HEK293 (cell line): ENCODE data around the gene SAMD1.

ENCODE experiments used
- GLI4 ChIP-seq: fragments of 450-650 bp; formaldehyde crosslinking; IDR thresholded peaks from 2 replicates; pipeline ENCODE4 v1.5.1; 2016; ENCODE audit warnings: missing biosample characterization, missing genetic modification characterization
- KLF1 ChIP-seq: fragments of 450-650 bp; formaldehyde crosslinking; IDR thresholded peaks from 2 replicates; pipeline ENCODE4 v1.5.1; 2016; ENCODE audit warnings: missing biosample characterization, missing genetic modification characterization
- MZF1 ChIP-seq: fragments of 450-650 bp; formaldehyde crosslinking; IDR thresholded peaks from 2 replicates; pipeline ENCODE4 v1.5.1; 2017; ENCODE audit warnings: missing biosample characterization, missing genetic modification characterization, borderline replicate concordance
- SP7 ChIP-seq: fragments of 450-650 bp; formaldehyde crosslinking; IDR thresholded peaks from 2 replicates; pipeline ENCODE4 v1.5.1; 2016; ENCODE audit warnings: missing biosample characterization, missing genetic modification characterization
- ZNF132 ChIP-seq: fragments of 450-650 bp; formaldehyde crosslinking; IDR thresholded peaks from 2 replicates; pipeline ENCODE4 v1.5.1; 2017; ENCODE audit warnings: missing biosample characterization, missing genetic modification characterization, borderline replicate concordance
- ZNF792 ChIP-seq: fragments of 450-650 bp; formaldehyde crosslinking; IDR thresholded peaks from 2 replicates; pipeline ENCODE4 v1.5.1; 2016; ENCODE audit warnings: missing biosample characterization, missing genetic modification characterization
- TF ChIP-seq, protein P1 (sequence below): fragments of 450-650 bp; formaldehyde crosslinking; IDR thresholded peaks from 2 replicates; pipeline ENCODE4 v1.5.1; 2016; ENCODE audit warnings: missing biosample characterization, missing genetic modification characterization
- TF ChIP-seq, protein P2 (sequence below): fragments of 450-650 bp; formaldehyde crosslinking; IDR thresholded peaks from 2 replicates; pipeline ENCODE4 v1.5.1; 2017; ENCODE audit warnings: missing biosample characterization, mild to moderate bottlenecking, missing genetic modification characterization, moderate library complexity
- TF ChIP-seq, protein P3 (sequence below): fragments of 450-650 bp; formaldehyde crosslinking; IDR thresholded peaks from 2 replicates; pipeline ENCODE4 v1.5.1; 2016; ENCODE audit warnings: missing biosample characterization, missing genetic modification characterization

DNA sequence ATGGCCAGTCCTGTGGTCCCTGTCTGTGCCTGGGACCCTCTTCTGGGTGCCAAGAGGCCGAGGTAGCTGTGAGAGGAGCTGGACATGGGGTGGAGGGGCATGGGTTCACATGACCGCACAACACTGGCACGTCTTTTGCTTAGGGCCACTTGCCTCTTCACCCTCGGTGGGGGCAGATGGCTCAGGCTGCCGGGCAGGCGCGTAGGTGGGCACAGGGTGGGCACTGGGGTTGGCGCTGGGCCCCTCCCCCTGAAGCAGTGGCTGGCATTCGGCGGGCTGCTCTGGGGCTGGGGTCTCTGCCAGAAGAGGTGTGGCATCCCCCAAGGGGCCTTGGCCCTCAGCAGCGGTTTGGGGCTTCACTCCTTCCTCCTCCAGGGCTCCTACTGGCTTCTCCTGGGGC lies 37.1 kb downstream of the SAMD1 start:
- TF ChIP-seq SP7 (no peak), ZNF132 (tag by site-specific recombination) (no peak), MZF1 (no peak), ZNF792 (tag by site-specific recombination) (no peak), GLI4 (no peak), KLF1 (tag by site-specific recombination) (no peak)
- TF ChIP-seq, protein P1, sequence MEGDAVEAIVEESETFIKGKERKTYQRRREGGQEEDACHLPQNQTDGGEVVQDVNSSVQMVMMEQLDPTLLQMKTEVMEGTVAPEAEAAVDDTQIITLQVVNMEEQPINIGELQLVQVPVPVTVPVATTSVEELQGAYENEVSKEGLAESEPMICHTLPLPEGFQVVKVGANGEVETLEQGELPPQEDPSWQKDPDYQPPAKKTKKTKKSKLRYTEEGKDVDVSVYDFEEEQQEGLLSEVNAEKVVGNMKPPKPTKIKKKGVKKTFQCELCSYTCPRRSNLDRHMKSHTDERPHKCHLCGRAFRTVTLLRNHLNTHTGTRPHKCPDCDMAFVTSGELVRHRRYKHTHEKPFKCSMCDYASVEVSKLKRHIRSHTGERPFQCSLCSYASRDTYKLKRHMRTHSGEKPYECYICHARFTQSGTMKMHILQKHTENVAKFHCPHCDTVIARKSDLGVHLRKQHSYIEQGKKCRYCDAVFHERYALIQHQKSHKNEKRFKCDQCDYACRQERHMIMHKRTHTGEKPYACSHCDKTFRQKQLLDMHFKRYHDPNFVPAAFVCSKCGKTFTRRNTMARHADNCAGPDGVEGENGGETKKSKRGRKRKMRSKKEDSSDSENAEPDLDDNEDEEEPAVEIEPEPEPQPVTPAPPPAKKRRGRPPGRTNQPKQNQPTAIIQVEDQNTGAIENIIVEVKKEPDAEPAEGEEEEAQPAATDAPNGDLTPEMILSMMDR (tag by site-specific recombination): no peak
- TF ChIP-seq, protein P2, sequence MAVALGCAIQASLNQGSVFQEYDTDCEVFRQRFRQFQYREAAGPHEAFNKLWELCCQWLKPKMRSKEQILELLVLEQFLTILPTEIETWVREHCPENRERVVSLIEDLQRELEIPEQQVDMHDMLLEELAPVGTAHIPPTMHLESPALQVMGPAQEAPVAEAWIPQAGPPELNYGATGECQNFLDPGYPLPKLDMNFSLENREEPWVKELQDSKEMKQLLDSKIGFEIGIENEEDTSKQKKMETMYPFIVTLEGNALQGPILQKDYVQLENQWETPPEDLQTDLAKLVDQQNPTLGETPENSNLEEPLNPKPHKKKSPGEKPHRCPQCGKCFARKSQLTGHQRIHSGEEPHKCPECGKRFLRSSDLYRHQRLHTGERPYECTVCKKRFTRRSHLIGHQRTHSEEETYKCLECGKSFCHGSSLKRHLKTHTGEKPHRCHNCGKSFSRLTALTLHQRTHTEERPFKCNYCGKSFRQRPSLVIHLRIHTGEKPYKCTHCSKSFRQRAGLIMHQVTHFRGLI (tag by site-specific recombination): no peak
- TF ChIP-seq, protein P3, sequence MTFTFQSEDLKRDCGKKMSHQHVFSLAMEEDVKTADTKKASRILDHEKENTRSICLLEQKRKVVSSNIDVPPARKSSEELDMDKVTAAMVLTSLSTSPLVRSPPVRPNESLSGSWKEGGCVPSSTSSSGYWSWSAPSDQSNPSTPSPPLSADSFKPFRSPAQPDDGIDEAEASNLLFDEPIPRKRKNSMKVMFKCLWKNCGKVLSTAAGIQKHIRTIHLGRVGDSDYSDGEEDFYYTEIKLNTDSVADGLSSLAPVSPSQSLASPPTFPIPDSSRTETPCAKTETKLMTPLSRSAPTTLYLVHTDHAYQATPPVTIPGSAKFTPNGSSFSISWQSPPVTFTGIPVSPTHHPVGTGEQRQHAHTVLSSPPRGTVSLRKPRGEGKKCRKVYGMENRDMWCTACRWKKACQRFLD: no peak
